GM19023 (cell line): ENCODE results near the gene PPP1R13B.

ENCODE experiments used
- ATAC-seq: cut with Tn5 transposase; IDR thresholded peaks from one replicate; pipeline ENCODE4 v1.9.1; 2021; ENCODE audit warnings: mild to moderate bottlenecking, moderate library complexity; ENCODE audit not compliant: unreplicated experiment

Gene PPP1R13B

DNA sequence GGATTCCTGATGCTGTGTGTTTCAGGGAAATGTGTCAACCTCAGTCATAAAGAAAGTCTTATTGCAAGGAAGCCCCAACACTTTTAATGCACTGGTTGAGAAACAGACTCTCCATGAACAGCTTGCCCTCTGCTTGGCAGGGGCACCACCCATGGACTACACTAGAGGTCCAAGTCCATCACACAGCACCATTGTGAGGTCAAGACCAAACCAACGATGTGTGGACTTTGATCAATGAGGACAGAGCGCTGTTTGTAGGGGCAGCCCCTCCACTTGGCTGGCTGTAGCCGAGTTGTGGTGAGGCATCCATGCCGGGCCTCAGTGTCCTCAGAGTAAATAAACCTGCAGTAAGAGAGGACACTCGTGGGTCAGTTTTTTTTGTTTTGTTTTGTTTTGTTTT lies 102.0 kb downstream of the PPP1R13B start:
- ATAC-seq, result no peak

GRCh38 chr14:103744621-103745395 lies 102.6 kb downstream of the PPP1R13B start:
- ATAC-seq, result no peak

DNA sequence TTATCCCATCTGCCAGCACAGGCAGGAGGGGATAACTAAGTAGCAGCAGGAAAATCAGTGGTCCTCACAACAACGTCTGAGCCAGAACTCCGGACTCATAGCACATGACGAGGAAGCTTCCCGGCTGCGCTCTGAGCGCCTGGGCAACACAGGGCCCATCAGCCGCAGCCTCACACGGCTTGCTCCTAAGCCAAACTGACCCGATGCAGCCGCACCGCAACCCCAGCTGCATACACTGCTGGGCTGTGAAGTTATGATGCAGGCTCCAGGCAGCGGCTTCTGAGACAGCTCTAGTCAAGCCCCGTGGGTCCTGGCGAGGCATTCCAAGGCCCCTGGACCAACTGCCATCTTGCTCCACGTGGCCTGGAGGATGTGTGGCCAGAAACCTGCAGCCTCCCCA lies 103.7 kb downstream of the PPP1R13B start:
- ATAC-seq, result no peak

GRCh38 chr14:103742499-103743255 lies 104.7 kb downstream of the PPP1R13B start:
- ATAC-seq, result no peak

DNA sequence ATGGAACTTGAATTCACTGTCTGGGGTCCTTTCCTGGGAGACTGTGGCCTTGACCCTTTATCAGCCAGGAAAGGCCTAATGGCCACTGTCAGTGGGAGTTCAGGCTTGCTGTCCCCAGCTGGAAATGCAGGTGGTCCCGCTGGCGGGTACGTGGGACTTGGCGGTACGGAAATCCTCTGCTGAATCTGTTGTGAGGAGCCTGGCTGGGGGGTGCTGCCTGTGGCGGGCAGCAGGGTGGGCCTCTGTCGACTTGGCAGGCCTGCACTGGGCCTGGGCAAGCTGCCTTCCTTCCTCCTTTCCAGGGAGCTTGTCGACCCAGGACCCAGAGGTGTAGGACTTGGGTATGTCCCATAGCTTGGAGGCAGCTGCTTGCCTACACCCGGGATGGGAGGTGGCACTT lies 105.5 kb downstream of the PPP1R13B start:
- ATAC-seq, result no peak

- ATAC-seq, result no peak
Observed at GRCh38 chr14:103740991-103741689, 106.2 kb downstream of the PPP1R13B start.

DNA sequence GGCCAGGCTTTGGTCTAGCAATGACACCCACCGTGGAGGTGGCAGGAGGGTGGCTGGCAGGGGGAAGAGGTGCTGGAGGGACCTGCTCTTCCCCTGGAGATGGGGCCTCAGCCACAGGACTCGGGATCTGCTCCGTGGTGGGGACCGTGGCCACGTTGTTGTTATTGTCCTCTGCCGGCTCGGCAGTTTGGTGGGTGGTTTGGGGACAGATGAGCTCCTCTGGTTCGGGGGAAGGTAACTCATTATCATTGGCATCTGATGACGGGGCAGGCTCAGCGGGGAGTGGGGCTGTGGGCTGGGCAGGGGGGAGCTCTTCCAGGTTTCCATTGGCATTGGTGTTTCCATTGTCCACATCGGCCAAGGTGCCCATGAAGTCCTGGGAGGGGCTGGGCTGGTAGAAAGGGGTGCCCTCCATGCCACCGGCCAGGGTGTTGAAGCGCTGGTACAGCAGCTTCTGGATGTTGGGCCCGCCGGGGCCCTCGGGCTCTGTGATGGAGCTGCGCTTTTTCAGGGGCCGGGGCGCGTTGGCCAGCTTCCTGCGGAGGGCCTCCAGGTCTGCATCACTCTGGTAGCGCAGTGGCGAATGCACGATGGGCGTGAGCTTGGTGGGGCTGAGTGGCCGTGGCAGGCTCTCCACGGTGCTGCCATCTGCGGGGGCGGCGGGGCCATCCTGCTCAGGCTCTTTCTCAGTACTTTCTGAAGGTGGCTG lies 107.4 kb downstream of the PPP1R13B start:
- no peak for ATAC-seq

- no peak for ATAC-seq
Observed at GRCh38 chr14:103739466-103739792, 107.9 kb downstream of the PPP1R13B start.

GRCh38 chr14:103738701-103739451 lies 108.5 kb downstream of the PPP1R13B start:
- no peak for ATAC-seq

DNA sequence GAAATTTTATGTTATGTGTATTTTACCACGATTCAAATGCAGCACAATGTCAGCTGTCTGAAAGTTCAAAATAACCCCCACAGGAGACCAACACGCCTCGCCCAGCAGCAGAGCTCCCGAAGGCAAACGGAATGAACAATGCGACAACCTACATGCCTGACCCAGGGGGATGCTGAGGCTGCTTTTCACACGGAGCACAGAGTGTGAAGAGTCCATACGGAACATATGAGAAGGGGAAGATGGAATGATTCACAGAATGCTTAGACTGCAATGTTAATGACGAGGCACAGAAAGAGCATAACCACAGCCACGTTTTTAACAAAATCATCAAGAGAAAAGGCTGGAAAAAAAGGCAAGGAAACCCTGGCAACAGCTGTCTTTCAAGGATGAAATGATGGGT lies 109.2 kb downstream of the PPP1R13B start:
- no peak for ATAC-seq

- ATAC-seq, result no peak
Observed at GRCh38 chr14:103737432-103738045, 109.8 kb downstream of the PPP1R13B start.

DNA sequence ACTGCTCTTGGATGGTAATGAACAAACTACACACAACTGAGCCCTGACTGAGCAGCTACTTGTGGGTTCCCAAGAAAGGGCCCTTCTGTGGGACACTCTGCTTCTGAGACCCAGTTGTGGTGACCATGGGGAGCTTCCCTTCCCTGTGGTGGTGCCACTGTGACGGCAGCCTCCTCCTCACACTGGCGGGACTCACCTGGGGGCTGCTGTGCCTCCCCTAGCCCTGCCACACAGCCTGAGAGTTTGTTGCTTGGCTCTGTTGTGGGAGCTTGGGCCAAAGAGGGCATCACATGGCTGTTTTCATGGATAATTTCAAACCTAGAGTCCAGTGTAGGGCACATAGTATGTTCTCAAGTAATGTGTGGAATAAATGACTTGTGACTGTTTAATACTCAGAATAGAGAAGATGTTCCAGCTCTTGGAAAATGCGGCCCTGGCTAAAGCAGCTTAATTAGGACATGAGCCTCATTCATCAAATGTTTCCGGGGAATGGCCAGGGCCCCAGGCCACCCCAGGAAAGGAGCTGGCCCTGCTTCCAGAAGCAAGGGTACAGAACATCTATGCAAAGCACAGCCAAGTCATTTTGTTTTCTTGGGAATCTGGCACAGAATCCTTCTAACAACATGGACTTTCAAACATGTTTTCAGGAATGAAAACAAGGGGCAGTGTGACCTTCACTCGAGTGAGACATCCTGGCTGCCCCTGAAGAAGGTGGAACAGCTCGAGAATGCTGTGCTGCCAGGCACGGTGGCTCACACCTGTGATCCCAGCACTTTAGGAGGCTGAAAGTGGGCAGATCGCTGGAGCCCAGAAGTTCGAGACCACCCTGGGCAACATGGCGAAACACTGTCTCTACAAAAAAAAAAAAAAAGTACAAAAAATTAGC lies 110.6 kb downstream of the PPP1R13B start:
- no peak for ATAC-seq

DNA sequence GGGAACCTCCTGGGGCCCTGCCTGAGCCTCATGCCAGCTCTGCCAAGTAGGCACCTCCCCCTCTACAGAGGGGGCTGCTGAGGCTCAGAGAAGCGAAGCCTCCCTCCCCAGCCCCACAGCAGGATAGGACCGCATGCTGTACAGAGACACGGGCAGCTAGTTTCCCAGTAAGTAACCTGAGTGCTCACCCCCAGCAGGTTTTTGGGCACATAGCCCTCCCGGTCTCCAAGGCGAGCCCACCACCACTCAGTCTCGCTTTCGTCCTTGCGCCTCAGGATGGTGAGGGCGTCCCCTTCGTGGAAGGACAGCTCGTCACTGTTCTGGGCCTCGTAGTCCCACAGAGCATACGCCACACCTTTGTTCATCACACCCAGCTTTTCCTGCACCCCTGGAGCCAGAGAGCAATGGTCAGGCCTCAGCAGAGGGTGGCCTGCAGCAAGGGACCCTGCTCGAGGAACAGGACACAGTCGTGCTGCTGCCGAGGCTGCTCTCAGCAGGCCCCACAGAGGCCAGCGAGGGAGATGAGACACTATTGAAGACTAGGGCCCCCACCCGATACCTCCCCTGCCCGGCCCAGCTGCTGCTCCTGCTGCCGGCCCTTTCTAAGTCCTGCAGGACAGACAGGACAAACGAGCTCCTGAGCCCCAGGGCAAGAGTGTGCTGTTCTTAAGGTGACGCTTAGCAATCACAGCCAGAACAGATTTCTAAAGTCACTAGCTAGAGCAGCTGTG lies 111.4 kb downstream of the PPP1R13B start:
- no peak for ATAC-seq

- no peak for ATAC-seq
Observed at GRCh38 chr14:103735439-103735814, 111.9 kb downstream of the PPP1R13B start.

- no peak for ATAC-seq
Observed at GRCh38 chr14:103735022-103735421, 112.4 kb downstream of the PPP1R13B start.

- ATAC-seq, result no peak
Observed at GRCh38 chr14:103734081-103734888, 113.1 kb downstream of the PPP1R13B start.

- ATAC-seq, result no peak
Observed at GRCh38 chr14:103733651-103734050, 113.7 kb downstream of the PPP1R13B start.
